ENCODE data around the gene CHAC1. TPM values are rescaled to one million over a fixed set of nuclear protein-coding genes. Genes with fewer than 3 reads are reported as not detected.

CHAC1 gene
- total and polyA plus RNA-seq, 11 donors, result 0.72 to 6.1 (median 2.4) TPM

- TF ChIP-seq, protein P1, sequence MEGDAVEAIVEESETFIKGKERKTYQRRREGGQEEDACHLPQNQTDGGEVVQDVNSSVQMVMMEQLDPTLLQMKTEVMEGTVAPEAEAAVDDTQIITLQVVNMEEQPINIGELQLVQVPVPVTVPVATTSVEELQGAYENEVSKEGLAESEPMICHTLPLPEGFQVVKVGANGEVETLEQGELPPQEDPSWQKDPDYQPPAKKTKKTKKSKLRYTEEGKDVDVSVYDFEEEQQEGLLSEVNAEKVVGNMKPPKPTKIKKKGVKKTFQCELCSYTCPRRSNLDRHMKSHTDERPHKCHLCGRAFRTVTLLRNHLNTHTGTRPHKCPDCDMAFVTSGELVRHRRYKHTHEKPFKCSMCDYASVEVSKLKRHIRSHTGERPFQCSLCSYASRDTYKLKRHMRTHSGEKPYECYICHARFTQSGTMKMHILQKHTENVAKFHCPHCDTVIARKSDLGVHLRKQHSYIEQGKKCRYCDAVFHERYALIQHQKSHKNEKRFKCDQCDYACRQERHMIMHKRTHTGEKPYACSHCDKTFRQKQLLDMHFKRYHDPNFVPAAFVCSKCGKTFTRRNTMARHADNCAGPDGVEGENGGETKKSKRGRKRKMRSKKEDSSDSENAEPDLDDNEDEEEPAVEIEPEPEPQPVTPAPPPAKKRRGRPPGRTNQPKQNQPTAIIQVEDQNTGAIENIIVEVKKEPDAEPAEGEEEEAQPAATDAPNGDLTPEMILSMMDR (IDR thresholded peaks at IDR 0.05), result no peak
- no peak for TF ChIP-seq POLR2A (IDR thresholded peaks at IDR 0.05)
- H3K27ac ChIP-seq, result peak overlapping the region in 9 of 12 donors; percentile 7 to 90 (median 62)
- WGBS, 4 donors, result 81 to 83% (median 82%) methylated on average over 8 of the region's 8 CpGs
These were observed 38.8 kb upstream of the CHAC1 start for GRCh38 chr15:40914486-40914885.

DNA sequence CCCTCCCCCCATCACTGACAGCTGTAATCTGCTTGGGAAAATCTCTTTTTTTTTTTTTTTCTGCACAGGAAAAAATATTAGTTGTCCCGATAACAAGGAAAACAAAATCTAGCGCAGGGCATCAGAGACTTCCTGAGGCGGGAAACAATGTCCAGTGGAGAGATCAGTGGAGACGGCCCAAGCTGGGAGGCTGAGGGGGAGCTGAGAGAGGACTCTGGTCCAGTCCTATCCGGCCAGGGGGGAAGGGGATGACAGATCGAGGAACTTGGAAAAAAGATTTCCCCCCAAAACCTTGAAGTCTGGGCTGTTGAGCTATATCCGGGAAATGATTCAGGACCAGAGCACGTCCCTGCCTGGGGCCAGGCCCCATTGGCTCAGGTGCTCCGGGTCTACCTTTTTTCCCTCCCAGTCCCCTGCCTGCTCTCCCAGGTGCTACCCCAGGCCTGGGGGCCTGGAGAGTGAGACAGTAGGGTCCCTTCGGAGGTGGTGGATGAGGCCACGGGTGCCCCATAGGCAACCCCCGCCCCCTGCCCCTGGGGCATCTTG, 38.1 kb upstream of the CHAC1 start:
- no peaks in the 10 kb centered on the region for H3K36me3 ChIP-seq
- 54 to 77% (median 63%) methylated on average over 10 to 12 of the region's 12 CpGs for WGBS, 4 donors
- no peaks in the 10 kb centered on the region for H3K9me3 ChIP-seq
- TF ChIP-seq POLR2A (IDR thresholded peaks at IDR 0.05), result no peak
- TF ChIP-seq, protein P1 (IDR thresholded peaks at IDR 0.05), result no peak
- H3K27ac ChIP-seq, result peak overlapping the region in 9 of 12 donors; percentile 19 to 90 (median 67)
- DNase-seq (no peak), ATAC-seq (peak in 1 of 4 donors; percentile 42)
- peaks cover 0 to 54% (median 13%) of the 10 kb centered on the region in 12 donors for H3K4me1 ChIP-seq
- H3K4me3 ChIP-seq, result no peak overlapping the region
- intact Hi-C loops (cut with DNase I), result loop anchor here in 1 of 10 donors (2.0 kb wide), 1 partner anchor 14 kb away; the partner anchor contains the start of gene DLL4
- no peaks in the 10 kb centered on the region for H3K27me3 ChIP-seq

More at GRCh38 chr15:40914486-40914885, 38.8 kb upstream of the CHAC1 start:
- H3K36me3 ChIP-seq, result no peaks in the 10 kb centered on the region
- H3K27me3 ChIP-seq, result no peaks in the 10 kb centered on the region
- DNase-seq (no peak), ATAC-seq (no peak)
- peaks cover 0 to 59% (median 16%) of the 10 kb centered on the region in 12 donors for H3K4me1 ChIP-seq
- intact Hi-C loops (cut with DNase I), result loop anchor here in 1 of 10 donors (2.0 kb wide), 1 partner anchor 14 kb away; the partner anchor contains the start of gene DLL4
- H3K9me3 ChIP-seq, result no peaks in the 10 kb centered on the region
- no peak overlapping the region for H3K4me3 ChIP-seq

- intact Hi-C loops (cut with DNase I), result loop anchor here in 1 of 10 donors (2.0 kb wide), 1 partner anchor 13 kb away; the partner anchor contains the start of gene DLL4
- TF ChIP-seq POLR2A (IDR thresholded peaks at IDR 0.05), result no peak
- TF ChIP-seq, protein P1 (IDR thresholded peaks at IDR 0.05), result no peak
- Histone ChIP-seq H3K27ac (peak overlapping the region in 9 of 12 donors; percentile 19 to 90 (median 67)), H3K36me3 (no peaks in the 10 kb centered on the region), H3K9me3 (no peaks in the 10 kb centered on the region), H3K27me3 (no peaks in the 10 kb centered on the region), H3K4me1 (peaks cover 0 to 50% (median 13%) of the 10 kb centered on the region in 12 donors), H3K4me3 (no peak overlapping the region)
- DNase-seq, result no peak
- 20 to 70% (median 62%) methylated on average over 1 to 6 of the region's 6 CpGs; no CpG with 5 or more reads in 1 of the 4 donors for WGBS, 4 donors
- no peak for ATAC-seq
These were observed 37.6 kb upstream of the CHAC1 start for GRCh38 chr15:40915679-40916078.

DNA sequence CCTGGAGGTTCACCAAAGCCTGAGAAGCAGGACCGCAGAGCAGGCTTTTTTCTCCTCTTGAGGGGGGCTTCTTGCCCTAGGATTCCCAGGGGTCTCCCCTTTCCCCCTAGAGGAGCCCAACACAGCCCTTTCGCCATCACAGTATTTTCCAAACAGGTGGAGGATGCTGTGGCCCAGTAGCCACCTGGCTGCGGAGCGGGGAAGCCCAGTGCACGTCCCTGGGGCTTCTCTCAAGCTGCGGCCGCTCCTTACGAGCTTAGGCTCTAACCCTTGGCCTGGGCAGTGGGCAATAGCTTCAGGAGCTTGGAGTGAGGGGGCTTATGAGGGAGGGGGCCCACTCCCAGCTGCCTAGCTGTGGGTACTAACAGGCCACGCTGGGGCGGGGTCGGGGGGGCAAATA, 35.7 kb upstream of the CHAC1 start:
- no peaks in the 10 kb centered on the region for H3K9me3 ChIP-seq
- H3K27ac ChIP-seq, result peak overlapping the region in 11 of 12 donors; percentile 48 to 90 (median 77)
- 40 to 69% (median 59%) methylated on average over 2 to 11 of the region's 11 CpGs for WGBS, 4 donors
- no peak for TF ChIP-seq POLR2A (IDR thresholded peaks at IDR 0.05)
- TF ChIP-seq, protein P1 (IDR thresholded peaks at IDR 0.05), result no peak
- H3K27me3 ChIP-seq, result no peaks in the 10 kb centered on the region
- H3K36me3 ChIP-seq, result no peaks in the 10 kb centered on the region
- DNase-seq (no peak), ATAC-seq (no peak)
- H3K4me3 ChIP-seq, result peak overlapping the region in 9 of 12 donors; percentile 11 to 50 (median 35)
- H3K4me1 ChIP-seq, result peaks cover 0 to 57% (median 13%) of the 10 kb centered on the region in 12 donors
- intact Hi-C loops (cut with DNase I), result no loop called here
